H1 (cell line): ENCODE results near the gene UHRF2. TPM values are rescaled to one million over a fixed set of nuclear protein-coding genes. Genes with fewer than 3 reads are reported as not detected.

Experiments used
- BCL11A ChIP-seq, 2 experiments: IDR thresholded peaks; one replicate each; pipeline ENCODE4 v1.6.1; 2011; ENCODE audit warnings: low read depth in 2 of 2, low read length in 2 of 2, mild to moderate bottlenecking in 2 of 2
- HDAC2 ChIP-seq, 2 experiments: fragments of 300-600 bp in 1 of 2; sonication (generic) in 1 of 2; IDR thresholded peaks; 2 replicates each; pipeline ENCODE4 v1.6.1; 2011 to 2012; ENCODE audit warnings: low read depth in 2 of 2, low read length in 2 of 2, mild to moderate bottlenecking in 2 of 2, moderate library complexity in 2 of 2, borderline replicate concordance in 1 of 2, inconsistent platforms in 1 of 2
- KDM4A ChIP-seq: IDR thresholded peaks from one replicate; pipeline ENCODE4 v1.7.1; 2012; ENCODE audit warnings: low read depth, mild to moderate bottlenecking, moderate library complexity, low read length, inconsistent platforms; ENCODE audit not compliant: severe bottlenecking
- RXRA ChIP-seq: IDR thresholded peaks from 2 replicates; pipeline ENCODE4 v1.6.1; 2011; ENCODE audit warnings: low read depth, mild to moderate bottlenecking, low read length, moderate library complexity; ENCODE audit not compliant: insufficient read depth
- polyA plus RNA-seq, 7 experiments: library from polyadenylated mRNA; depleted of rRNA in 3 of 7; stranded (reverse) in 5 of 7; unstranded in 2 of 7; fragments of >200 nt in 5 of 7; fragments of 200-250 nt in 2 of 7; gene quantifications; 1 replicate in 5 of 7; 2 replicates in 1 of 7; 4 replicates in 1 of 7; pipeline versions ENCODE4 v1.2.1 to v1.2.3, GENCODE V29; 2011 to 2013; ENCODE audit warnings: missing spikeins in 2 of 7, mixed read lengths in 2 of 7
- total RNA-seq: library from RNA; stranded (reverse); fragmentation: NEBNext Ultra II Directional; extraction: Animal tissue kit (Norgen Biotek cat#: 25700); gene quantifications from 2 replicates; pipeline ENCODE4 v1.2.1, GENCODE V29; 2021
- TF ChIP-seq, protein P1 (sequence below), 3 experiments: IDR thresholded peaks; 1 replicate in 2 of 3; 2 replicates in 1 of 3; pipeline versions ENCODE4 v1.5.1 to v1.6.1; 2011; ENCODE audit warnings: low read length in 3 of 3, mild to moderate bottlenecking in 3 of 3, inconsistent platforms in 2 of 3, low read depth in 1 of 3, moderate library complexity in 1 of 3; ENCODE audit not compliant: insufficient read depth in 1 of 3; ENCODE audit errors: control extremely low read depth in 1 of 3

Gene UHRF2
- total and polyA plus RNA-seq, 2 of the 8 experiments (the other 6 are each of a cell fraction or from before 2014, with no cell fraction given) = 31.8 to 48.0 TPM

DNA sequence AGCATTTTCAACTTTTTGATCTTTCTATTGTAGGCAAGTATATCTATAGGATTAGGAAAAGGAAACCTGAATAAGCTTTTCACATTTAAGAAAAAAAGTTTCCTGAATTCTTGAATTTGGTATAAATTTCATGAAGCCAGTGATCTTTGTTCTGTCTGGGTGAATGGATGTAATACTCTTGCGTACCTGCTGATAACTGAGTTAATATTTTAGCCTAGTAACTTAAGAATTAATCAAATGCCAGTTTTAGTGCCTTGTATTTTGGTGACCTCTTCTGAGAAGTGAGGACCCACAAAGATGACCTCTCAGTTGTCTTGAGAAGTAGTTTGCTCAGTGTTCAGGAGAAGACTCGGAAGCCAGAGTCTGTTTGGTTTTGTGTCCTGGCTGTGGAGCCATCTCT lies 77.9 kb downstream of the UHRF2 start (continued):
- TF ChIP-seq, protein P1, sequence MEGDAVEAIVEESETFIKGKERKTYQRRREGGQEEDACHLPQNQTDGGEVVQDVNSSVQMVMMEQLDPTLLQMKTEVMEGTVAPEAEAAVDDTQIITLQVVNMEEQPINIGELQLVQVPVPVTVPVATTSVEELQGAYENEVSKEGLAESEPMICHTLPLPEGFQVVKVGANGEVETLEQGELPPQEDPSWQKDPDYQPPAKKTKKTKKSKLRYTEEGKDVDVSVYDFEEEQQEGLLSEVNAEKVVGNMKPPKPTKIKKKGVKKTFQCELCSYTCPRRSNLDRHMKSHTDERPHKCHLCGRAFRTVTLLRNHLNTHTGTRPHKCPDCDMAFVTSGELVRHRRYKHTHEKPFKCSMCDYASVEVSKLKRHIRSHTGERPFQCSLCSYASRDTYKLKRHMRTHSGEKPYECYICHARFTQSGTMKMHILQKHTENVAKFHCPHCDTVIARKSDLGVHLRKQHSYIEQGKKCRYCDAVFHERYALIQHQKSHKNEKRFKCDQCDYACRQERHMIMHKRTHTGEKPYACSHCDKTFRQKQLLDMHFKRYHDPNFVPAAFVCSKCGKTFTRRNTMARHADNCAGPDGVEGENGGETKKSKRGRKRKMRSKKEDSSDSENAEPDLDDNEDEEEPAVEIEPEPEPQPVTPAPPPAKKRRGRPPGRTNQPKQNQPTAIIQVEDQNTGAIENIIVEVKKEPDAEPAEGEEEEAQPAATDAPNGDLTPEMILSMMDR (IDR thresholded peaks at IDR 0.05; ENCODE audit: control extremely low read depth in 1 of 3, insufficient read depth in 1 of 3, low read depth in 1 of 3, low read length in 3 of 3) = no peak
- TF ChIP-seq RXRA = no peak
- TF ChIP-seq HDAC2 (IDR thresholded peaks at IDR 0.05; ENCODE audit: borderline replicate concordance in 1 of 2, low read depth in 2 of 2, low read length in 2 of 2) = no peak
- TF ChIP-seq KDM4A = no peak
- TF ChIP-seq BCL11A (IDR thresholded peaks at IDR 0.05; ENCODE audit: low read depth in 2 of 2, low read length in 2 of 2) = no peak
